ENCODE data around the gene KRTAP2-3. TPM values are rescaled to one million over a fixed set of nuclear protein-coding genes. Genes with fewer than 3 reads are reported as not detected.
"Not testable (repeated sequence)": the region's sequence is repeated elsewhere in the genome, so short reads cannot be mapped to it uniquely, and the experiment has no call there.

The KRTAP2-3 gene, protein sequence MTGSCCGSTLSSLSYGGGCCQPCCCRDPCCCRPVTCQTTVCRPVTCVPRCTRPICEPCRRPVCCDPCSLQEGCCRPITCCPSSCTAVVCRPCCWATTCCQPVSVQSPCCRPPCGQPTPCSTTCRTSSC
- total RNA-seq (2012; rRNA removed): 0.87 and 1.0 TPM in 2 replicates

DNA sequence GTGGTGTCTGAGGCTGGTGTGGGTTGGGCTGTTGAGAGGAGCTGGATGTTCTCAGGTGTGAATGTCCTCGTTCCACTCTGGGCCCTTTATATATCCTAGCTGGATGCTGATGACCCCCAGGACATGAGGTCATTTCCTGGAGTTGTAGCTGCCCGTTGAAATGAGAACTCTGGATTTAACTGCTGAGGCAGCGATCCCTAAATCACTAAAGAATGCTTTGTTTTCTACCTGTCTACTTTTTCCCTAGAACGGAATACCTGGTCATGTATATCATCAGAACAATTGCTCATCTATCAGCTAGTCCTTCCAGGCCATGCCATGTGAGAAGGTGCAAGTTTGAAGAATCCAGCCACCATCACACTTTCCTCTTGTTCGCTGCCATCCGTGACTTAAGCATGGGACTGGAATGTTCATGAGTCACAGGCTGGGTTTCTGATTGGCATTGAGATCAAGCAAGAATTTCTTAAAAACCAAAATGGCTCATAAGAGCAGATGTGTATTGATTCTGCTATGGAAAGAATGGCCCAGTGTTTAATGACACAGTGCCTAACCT lies at the start of gene KRTAP2-3:
KRTAP2-3 (minus strand) TSS at position 63 of the 553 bp plus-strand sequence. CDS start 64 bp downstream, outside the sequence.
- Histone ChIP-seq H3K4me2 (ENCODE audit: low read length) (peak within 1 kb of the TSS; percentile 67), H3K27me3 (ENCODE audit: control insufficient read depth, insufficient read depth, low read length) (no peaks in the 10 kb centered on the region), H3K36me3 (ENCODE audit: insufficient read depth, low read length) (no peaks in the 10 kb centered on the region), H3K4me1 (ENCODE audit: control insufficient read depth, insufficient read depth, low read length) (peaks cover 49% of the 10 kb centered on the region), H3K9me3 (replicated peaks; ENCODE audit: low read length) (no peaks in the 10 kb centered on the region), H3K4me3 (ENCODE audit: low read length) (no peak within 1 kb of the TSS), H3K9ac (ENCODE audit: low read depth, low read length) (peak within 1 kb of the TSS; percentile 76)

DNA sequence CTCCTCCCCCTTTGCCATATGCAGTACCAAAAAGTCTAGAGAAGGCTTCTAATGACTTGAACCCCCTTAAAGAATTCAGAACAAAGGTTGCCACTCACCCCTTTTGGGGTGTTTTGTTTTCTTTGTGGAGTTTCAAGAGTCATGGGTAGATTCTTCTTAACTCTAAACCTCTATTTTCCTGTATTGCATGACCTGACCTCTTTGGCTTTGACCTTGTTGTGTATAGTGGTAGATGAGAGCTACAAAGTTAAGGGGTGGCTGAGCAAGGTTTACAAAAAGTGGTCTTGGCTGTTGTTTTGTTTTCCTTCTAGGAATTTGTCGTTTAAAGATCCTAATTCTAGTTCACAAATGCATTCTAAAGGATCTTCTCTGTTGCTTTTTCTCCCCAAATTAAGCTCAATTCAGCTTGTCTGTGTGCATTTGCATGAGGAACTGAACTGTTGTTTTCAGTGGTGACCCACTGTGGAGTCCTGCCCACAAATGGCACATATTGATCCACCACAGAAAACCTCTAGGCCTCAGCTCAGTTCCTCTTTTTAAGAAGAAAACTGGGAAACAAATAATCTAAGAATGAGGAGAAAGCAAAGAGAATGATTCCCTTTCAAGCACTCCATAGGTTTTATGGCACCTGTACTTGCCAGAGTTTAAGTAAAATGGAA lies 48.9 kb upstream of the KRTAP2-3 start:
- peak overlapping the region; percentile 18 for H3K9ac ChIP-seq (ENCODE audit: low read depth, low read length)
- H3K4me3 ChIP-seq (ENCODE audit: low read length); H3K27me3 ChIP-seq (ENCODE audit: control insufficient read depth, insufficient read depth, low read length); H3K36me3 ChIP-seq (ENCODE audit: insufficient read depth, low read length); H3K9me3 ChIP-seq (replicated peaks; ENCODE audit: low read length); H3K4me2 ChIP-seq (ENCODE audit: low read length): not testable (repeated sequence)
- H3K4me1 ChIP-seq (ENCODE audit: control insufficient read depth, insufficient read depth, low read length): peaks cover 19% of the 10 kb centered on the region

DNA sequence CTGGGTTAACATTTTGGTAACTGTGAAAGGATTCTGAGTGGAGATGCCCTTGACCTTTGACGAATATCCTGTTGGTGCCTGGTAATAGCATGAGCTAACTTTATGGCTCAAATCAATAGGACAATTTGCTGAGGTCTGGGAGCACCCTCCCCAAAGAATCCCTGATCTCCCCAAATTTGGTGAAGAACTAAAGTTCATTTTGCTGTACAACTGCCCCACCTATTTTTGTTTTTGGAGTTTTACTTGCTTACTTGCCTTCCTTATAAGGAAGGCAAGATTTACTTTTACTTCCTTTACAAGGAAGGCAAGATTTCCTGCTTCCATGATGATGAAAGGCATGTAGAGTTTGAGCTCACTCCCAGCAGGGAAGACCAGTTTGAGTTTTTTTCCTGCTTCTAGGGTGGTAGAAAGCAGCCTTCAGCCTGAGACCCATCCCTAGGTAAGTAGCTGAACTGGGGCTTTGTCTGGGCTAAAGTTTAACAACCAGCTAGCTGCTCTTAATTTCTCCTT lies 48.1 kb upstream of the KRTAP2-3 start:
- Histone ChIP-seq H3K9ac (ENCODE audit: low read depth, low read length) (peak overlapping the region; percentile 18), H3K27me3 (ENCODE audit: control insufficient read depth, insufficient read depth, low read length) (no peaks in the 10 kb centered on the region), H3K4me2 (ENCODE audit: low read length) (no peak overlapping the region), H3K4me3 (ENCODE audit: low read length) (no peak overlapping the region), H3K4me1 (ENCODE audit: control insufficient read depth, insufficient read depth, low read length) (peaks cover 23% of the 10 kb centered on the region), H3K36me3 (ENCODE audit: insufficient read depth, low read length) (no peaks in the 10 kb centered on the region), H3K9me3 (replicated peaks; ENCODE audit: low read length) (peaks cover under 1% of the 10 kb centered on the region)

DNA sequence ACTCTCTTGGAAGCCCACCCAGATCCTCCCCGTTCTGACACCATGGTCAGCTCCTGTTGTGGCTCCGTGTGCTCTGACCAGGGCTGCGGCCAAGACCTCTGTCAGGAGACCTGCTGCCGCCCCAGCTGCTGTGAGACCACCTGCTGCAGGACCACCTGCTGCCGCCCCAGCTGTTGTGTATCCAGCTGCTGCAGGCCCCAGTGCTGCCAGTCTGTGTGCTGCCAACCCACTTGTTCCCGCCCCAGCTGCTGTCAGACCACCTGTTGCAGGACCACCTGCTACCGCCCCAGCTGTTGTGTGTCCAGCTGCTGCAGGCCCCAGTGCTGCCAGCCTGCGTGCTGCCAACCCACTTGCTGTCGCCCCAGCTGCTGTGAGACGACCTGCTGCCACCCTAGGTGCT lies 45.4 kb upstream of the KRTAP2-3 start, which contains the start of gene KRTAP4-9:
KRTAP4-9 (plus strand) TSS at position 43 of the 400 bp plus-strand sequence; CDS start at position 43, 0 bp downstream.
- Histone ChIP-seq H3K4me1 (ENCODE audit: control insufficient read depth, insufficient read depth, low read length) (peaks cover 25% of the 10 kb centered on the region), H3K4me2 (ENCODE audit: low read length) (peak within 1 kb of the TSS; percentile 39), H3K9ac (ENCODE audit: low read depth, low read length) (peak within 1 kb of the TSS; percentile 44)
- H3K27me3 ChIP-seq (ENCODE audit: control insufficient read depth, insufficient read depth, low read length); H3K9me3 ChIP-seq (replicated peaks; ENCODE audit: low read length); H3K4me3 ChIP-seq (ENCODE audit: low read length); H3K36me3 ChIP-seq (ENCODE audit: insufficient read depth, low read length): not testable (repeated sequence)

DNA sequence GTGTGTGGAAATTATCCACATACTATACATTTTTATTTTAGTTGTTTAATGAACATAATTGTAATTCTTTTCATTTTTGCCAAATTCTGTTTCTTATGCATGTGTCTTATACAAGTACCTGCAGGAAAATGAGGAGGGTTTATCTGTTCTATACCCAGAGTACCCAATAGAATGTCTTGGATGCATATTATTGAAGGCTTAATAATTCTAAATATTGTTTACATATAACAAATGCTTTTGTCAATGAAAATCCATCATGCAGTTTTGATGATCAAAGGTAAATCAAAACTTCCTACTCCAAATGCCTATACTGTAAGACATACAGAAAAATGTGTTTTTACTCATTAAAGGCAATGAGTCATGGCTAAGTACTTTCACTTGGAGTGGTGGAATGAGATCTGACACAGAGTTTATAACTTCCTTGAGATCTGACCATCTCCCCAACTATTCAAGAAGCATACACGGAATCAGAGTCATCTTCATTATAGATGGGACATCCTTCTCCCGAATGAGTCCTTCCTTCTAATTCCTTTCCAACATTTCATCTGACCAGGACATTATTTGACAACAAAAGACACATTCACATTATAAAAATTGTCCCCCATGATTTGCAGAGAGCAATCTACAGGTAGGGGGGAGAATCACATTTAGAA lies 44.6 kb upstream of the KRTAP2-3 start:
- H3K27me3 ChIP-seq (ENCODE audit: control insufficient read depth, insufficient read depth, low read length); H3K4me3 ChIP-seq (ENCODE audit: low read length); H3K9me3 ChIP-seq (replicated peaks; ENCODE audit: low read length); H3K36me3 ChIP-seq (ENCODE audit: insufficient read depth, low read length): not testable (repeated sequence)
- peak overlapping the region; percentile 39 for H3K4me2 ChIP-seq (ENCODE audit: low read length)
- H3K9ac ChIP-seq (ENCODE audit: low read depth, low read length): peak overlapping the region; percentile 44
- peaks cover 26% of the 10 kb centered on the region for H3K4me1 ChIP-seq (ENCODE audit: control insufficient read depth, insufficient read depth, low read length)

DNA sequence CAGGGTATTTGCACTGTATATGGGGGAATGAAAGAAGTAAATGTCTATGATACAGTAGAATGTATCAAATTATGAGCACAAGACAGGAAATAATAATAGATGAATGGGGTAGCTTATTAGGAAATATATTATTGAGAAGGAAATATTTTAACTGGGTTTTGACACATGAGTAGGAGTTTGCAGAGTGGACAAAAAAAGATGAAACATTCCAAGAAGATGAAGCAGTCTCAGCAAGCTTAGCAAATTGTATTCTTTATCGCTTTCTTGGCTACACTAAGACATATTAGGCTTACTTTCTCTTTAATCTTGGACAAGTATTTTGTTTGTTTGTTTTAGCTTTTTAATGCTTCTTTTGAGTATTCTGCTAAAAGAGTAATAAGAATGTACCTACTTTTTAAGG lies 44.0 kb upstream of the KRTAP2-3 start:
- H3K4me1 ChIP-seq (ENCODE audit: control insufficient read depth, insufficient read depth, low read length): peaks cover 30% of the 10 kb centered on the region
- no peak overlapping the region for H3K4me3 ChIP-seq (ENCODE audit: low read length)
- no peaks in the 10 kb centered on the region for H3K9me3 ChIP-seq (replicated peaks; ENCODE audit: low read length)

DNA sequence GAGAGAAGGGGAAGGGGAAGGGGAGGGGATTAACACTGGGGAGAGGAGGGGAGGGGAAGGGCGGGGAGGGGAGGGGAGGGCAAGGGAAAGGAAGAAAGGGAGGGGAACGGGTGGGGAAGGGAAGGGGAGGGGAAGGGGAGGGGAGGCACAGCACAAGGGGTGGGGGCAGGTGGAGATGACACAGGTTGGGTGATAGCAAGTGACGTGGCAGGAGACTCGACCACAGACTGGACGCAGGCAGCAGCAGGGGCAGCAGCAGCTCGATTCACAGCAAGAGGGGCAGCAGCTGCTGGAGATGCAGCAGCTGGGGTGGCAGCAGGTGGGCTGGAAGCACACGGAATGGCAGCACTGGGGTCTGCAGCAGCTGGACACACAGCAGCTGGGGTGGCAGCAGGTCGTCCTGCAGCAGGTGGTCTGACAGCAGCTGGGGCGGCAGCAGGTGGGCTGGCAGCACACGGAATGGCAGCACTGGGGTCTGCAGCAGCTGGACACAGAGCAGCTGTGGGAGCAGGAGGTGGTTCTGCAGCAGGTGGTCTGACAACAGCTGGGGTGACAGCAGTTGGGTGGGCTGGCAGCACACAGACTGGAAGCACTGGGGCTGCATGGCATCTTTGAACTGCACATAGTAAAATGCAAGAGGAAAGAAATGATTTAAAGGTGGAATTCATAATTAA lies 41.8 kb upstream of the KRTAP2-3 start, which contains the start of gene KRTAP4-16:
KRTAP4-16 (minus strand) TSS at position 624 of the 674 bp plus-strand sequence; CDS start at position 624, 0 bp downstream.
- Histone ChIP-seq H3K4me1 (ENCODE audit: control insufficient read depth, insufficient read depth, low read length) (peaks cover 34% of the 10 kb centered on the region), H3K4me3 (ENCODE audit: low read length) (no peak within 1 kb of the TSS), H3K27me3 (ENCODE audit: control insufficient read depth, insufficient read depth, low read length) (no peaks in the 10 kb centered on the region), H3K9me3 (replicated peaks; ENCODE audit: low read length) (no peaks in the 10 kb centered on the region), H3K36me3 (ENCODE audit: insufficient read depth, low read length) (no peaks in the 10 kb centered on the region), H3K4me2 (ENCODE audit: low read length) (no peak within 1 kb of the TSS), H3K9ac (ENCODE audit: low read depth, low read length) (no peak within 1 kb of the TSS)

More for the DNA sequence above, 44.0 kb upstream of the KRTAP2-3 start:
- H3K4me2 ChIP-seq (ENCODE audit: low read length): no peak overlapping the region
- no peaks in the 10 kb centered on the region for H3K36me3 ChIP-seq (ENCODE audit: insufficient read depth, low read length)
- H3K9ac ChIP-seq (ENCODE audit: low read depth, low read length): peak overlapping the region; percentile 21
- no peaks in the 10 kb centered on the region for H3K27me3 ChIP-seq (ENCODE audit: control insufficient read depth, insufficient read depth, low read length)

DNA sequence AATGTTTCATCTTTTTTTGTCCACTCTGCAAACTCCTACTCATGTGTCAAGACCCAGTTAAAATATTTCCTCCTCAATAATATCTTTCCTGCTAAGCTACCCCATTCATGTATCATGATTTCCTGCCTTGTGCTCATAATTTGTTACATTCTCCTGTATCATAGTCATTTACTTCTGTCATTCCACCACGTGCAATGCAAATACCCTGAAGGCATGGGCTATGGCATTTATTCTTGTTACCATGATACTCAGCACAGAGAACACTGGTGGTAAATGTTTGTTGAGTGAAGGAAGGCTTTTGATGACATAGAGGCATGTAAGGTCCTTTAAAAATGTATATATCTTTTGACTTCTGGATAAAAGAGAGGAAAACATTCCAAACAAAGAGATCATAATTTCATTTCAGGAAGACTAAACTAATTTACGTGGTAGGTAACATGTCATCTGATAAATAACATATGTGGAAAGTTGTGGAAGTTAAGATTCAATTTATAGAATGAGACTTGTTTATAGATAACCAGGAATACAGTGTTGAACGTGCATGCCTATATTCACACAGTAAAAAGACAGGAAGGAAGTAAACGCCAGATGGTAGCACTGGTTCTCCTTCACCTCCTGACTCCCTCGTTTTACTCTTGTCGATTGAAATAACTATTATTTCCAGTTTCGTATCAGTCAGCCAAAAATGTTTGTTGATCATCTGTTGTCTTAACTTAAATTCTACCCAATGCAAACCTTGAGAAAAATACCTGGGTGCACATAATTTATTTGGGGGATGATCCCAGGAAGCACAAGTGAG lies 40.0 kb upstream of the KRTAP2-3 start:
- not testable (repeated sequence) for H3K4me3 ChIP-seq (ENCODE audit: low read length); H3K9me3 ChIP-seq (replicated peaks; ENCODE audit: low read length); H3K27me3 ChIP-seq (ENCODE audit: control insufficient read depth, insufficient read depth, low read length); H3K4me2 ChIP-seq (ENCODE audit: low read length); H3K36me3 ChIP-seq (ENCODE audit: insufficient read depth, low read length); H3K9ac ChIP-seq (ENCODE audit: low read depth, low read length)
- peaks cover 28% of the 10 kb centered on the region for H3K4me1 ChIP-seq (ENCODE audit: control insufficient read depth, insufficient read depth, low read length)

DNA sequence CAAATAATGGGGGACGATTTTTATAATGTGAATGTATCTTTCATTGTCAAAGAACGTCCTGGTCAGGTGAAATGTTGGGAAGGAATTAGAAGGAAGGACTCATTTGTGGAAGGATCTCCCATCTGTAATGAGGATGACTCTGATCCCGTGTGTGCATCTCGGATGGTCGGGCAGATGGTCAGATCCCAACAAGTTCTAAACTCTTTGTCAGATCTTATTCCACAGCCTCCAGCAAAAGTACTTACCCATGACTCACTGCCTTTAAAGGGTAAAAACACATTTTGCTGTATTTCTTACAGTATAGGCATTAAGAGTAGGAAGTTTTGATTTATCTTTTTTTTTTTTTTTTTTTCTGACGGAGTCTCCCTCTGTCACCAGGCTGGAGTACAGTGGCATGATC lies 38.6 kb upstream of the KRTAP2-3 start:
- Histone ChIP-seq H3K27me3 (ENCODE audit: control insufficient read depth, insufficient read depth, low read length) (no peaks in the 10 kb centered on the region), H3K9me3 (replicated peaks; ENCODE audit: low read length) (no peaks in the 10 kb centered on the region), H3K4me1 (ENCODE audit: control insufficient read depth, insufficient read depth, low read length) (peaks cover 16% of the 10 kb centered on the region), H3K9ac (ENCODE audit: low read depth, low read length) (no peak overlapping the region), H3K4me3 (ENCODE audit: low read length) (no peak overlapping the region), H3K36me3 (ENCODE audit: insufficient read depth, low read length) (no peaks in the 10 kb centered on the region), H3K4me2 (ENCODE audit: low read length) (no peak overlapping the region)

DNA sequence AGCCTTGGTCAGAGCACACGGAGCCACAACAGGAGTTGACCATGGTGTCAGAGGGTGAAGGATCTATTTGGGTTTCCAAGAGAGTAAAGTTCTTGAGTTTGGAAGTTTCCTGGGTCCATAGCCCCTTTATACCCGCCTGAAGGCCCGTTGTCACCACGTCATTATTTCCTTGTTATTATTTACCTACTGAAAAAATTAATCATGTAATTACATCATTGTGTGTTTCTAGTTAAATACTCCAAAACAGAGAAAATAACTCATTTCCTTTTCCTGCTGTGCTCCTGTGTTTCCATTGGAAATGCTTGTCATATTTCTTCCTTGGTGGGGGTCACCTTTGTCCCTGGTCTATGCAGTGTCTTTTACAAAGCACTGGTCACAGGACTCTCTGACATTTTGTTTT lies 38.1 kb upstream of the KRTAP2-3 start, which contains the start of gene KRTAP4-8:
KRTAP4-8 (minus strand) TSS at position 101 of the 400 bp plus-strand sequence; CDS start at position 43, 58 bp downstream.
- no peak within 1 kb of the TSS for H3K9ac ChIP-seq (ENCODE audit: low read depth, low read length)
- H3K9me3 ChIP-seq (replicated peaks; ENCODE audit: low read length): no peaks in the 10 kb centered on the region
- peaks cover 16% of the 10 kb centered on the region for H3K4me1 ChIP-seq (ENCODE audit: control insufficient read depth, insufficient read depth, low read length)
- H3K4me3 ChIP-seq (ENCODE audit: low read length): no peak within 1 kb of the TSS
- no peaks in the 10 kb centered on the region for H3K36me3 ChIP-seq (ENCODE audit: insufficient read depth, low read length)
- H3K4me2 ChIP-seq (ENCODE audit: low read length): no peak within 1 kb of the TSS
- no peaks in the 10 kb centered on the region for H3K27me3 ChIP-seq (ENCODE audit: control insufficient read depth, insufficient read depth, low read length)
